Globus pallidus (tissue), 1 donor: ENCODE measurements around the gene SKA1.
"Not testable (repeated sequence)": the region's sequence is repeated elsewhere in the genome, so short reads cannot be mapped to it uniquely, and the experiment has no call there.

Source experiments
- DNase-seq: peaks from one replicate; pipeline ENCODE4 v3.0.0-alpha.2; 2015; ENCODE audit warnings: low spot score

Gene SKA1

DNA sequence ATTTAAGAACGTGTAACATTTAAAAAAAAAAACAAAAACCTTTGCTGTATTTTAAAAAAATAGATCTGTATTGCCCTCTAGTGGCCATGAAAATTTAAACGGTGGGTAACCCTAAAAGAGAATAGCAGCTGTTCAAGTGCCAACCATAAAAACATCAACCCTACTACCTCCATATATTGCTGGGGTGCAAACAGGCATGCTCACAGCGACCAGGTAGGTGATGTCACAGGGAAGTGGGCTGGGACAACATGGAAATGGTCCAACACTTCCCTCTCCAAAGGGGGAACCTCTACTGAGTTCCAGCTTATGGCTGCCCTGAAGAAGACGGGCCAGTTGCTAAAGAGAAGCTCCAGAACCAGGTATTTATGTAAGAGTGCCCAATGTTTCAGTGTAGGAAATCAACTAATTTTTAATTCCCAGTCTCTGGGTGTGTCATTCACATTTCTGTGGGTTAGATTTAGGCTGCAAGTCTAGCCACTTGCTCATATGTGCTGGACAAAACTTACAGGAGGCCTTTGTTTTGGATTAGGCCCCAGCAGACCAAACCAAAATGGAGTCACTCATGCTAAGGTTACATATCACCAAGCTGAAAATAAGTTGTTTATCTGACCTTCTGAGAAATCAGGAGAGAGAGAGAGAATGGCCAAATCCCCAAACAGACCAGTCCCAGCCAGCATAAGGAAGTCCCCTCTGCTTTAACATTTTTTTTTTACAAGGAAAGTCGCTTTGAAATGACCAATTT is 54.5 kb downstream of the SKA1 start:
- no peak for DNase-seq

DNA sequence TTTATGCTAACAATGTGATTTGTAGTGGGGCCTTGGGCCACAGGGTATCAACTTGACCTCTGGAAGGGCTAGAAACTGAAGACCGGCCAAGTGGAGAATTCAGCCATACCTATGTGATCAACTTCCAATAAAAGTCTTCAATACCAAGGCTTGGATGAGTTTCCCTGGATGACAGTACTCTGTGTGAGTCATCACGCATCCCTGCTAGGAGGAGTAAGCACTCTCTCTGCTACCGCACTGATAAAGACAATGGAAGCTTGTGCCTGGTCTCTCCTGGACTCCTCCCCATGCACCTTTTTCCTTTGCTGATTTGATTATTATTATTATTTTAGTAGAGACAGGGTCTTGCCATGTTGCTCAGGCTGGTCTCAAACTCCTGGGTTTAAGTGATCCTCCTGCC is 58.1 kb downstream of the SKA1 start:
- no peak for DNase-seq

DNA sequence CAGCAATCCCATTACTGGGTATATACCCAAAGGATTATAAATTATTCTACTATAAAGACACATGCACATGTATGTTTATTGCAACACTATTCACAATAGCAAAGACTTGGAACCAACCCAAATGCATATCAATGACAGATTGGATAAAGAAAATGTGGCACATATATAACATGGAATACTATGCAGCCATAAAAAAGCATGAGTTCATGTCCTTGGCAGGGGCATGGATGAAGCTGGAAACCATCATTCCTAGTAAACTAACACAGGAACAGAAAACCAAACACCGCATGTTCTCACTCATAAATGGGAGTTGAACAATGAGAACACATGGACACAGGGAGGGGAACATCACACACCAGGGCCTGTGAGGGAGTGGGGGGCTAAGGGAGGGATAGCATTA is 61.9 kb downstream of the SKA1 start:
- not testable (repeated sequence) for DNase-seq

DNA sequence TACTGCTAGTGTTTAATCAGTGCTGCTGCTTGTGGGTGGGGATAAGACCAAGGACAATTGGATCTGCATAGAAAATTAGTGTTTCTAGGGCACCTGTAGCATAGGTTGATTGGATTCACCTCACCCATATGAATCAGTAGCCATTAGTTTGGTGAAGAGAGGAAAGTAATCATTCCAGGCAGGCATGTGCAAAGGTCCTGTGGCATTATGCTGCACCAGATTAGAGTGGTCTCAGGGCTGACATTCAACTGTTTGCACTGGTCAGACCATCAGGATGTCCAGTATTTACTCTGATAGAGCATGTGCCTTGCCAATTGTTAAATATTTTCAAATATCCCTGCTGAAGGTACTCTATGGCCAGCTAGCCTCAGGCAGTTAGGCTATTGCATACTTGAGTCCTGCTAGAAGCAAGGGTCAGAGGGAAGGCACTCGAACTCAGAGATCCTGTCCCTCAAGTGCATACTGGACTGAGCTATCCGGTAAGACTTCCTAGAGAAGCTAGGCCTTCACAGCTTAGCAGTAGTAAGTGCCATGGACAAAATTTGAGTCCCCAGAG is 64.7 kb downstream of the SKA1 start:
- DNase-seq: no peak

DNA sequence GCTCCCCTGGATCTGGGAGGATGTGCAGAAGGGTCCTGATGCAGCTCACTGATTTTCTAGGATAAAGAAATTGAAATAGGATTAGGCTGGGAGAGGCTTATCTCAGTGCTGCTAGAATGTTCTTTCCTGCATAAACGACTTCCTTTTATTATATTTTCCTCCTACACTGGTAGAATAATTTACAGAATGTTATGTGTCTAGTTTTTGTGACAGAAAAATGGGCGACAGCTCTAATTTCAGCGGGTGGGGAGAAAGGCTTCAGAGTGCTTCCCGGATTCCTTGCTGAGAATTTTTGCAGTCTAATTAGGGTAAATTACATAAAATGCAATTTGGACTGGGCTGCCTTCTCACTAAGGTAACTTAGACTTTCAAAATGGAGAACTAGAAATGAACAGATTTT is 66.2 kb downstream of the SKA1 start:
- no peak for DNase-seq

GRCh38 chr18:50441501-50441900 is 66.7 kb downstream of the SKA1 start:
- no peak for DNase-seq
